ENCODE results near the gene SPG11. TPM values are rescaled to one million over a fixed set of nuclear protein-coding genes. Genes with fewer than 3 reads are reported as not detected.

The SPG11 gene
- total and polyA plus RNA-seq, 9 of the 15 experiments (the other 6 are each of a cell fraction or from before 2014, with no cell fraction given), result 23.3 to 71.2 (median 45.6) TPM

GRCh38 chr15:44711743-44712345, 48.4 kb upstream of the SPG11 start (continued):
- no peak for TF ChIP-seq AFF1 (IDR thresholded peaks at IDR 0.05; ENCODE audit: low read depth in 1 of 2, partially characterized antibody in 2 of 2)
- no peak for TF ChIP-seq NCOA2 (IDR thresholded peaks at IDR 0.05; ENCODE audit: partially characterized antibody in 2 of 2)
- 0 out of 2 replicates have a peak, but pooled peaks have one; percentile 75 for TF ChIP-seq ZNF282 (CRISPR knock-in tag; IDR thresholded peaks at IDR 0.05)
- no peak for TF ChIP-seq ZNF77 (CRISPR knock-in tag; IDR thresholded peaks at IDR 0.05)
- no peak for TF ChIP-seq ZNF197 (CRISPR knock-in tag; IDR thresholded peaks at IDR 0.05; ENCODE audit: low read depth)
- no peak for TF ChIP-seq RCOR1 (IDR thresholded peaks at IDR 0.05; ENCODE audit: borderline replicate concordance in 1 of 2, low read depth in 2 of 2, low read length in 2 of 2)
- no peak for TF ChIP-seq SETDB1 (IDR thresholded peaks at IDR 0.05; ENCODE audit: low read length)
- TF ChIP-seq SRSF3 (IDR thresholded peaks at IDR 0.05; ENCODE audit: insufficient read depth, low read length), result 0 out of 2 replicates have a peak, but pooled peaks have one; percentile 65
- no peak for TF ChIP-seq ARID3B (CRISPR knock-in tag; IDR thresholded peaks at IDR 0.05; ENCODE audit: borderline replicate concordance)
- TF ChIP-seq KLF6 (CRISPR knock-in tag; IDR thresholded peaks at IDR 0.05; ENCODE audit: borderline replicate concordance), result no peak
- TF ChIP-seq, protein P1, sequence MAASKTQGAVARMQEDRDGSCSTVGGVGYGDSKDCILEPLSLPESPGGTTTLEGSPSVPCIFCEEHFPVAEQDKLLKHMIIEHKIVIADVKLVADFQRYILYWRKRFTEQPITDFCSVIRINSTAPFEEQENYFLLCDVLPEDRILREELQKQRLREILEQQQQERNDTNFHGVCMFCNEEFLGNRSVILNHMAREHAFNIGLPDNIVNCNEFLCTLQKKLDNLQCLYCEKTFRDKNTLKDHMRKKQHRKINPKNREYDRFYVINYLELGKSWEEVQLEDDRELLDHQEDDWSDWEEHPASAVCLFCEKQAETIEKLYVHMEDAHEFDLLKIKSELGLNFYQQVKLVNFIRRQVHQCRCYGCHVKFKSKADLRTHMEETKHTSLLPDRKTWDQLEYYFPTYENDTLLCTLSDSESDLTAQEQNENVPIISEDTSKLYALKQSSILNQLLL (CRISPR knock-in tag; IDR thresholded peaks at IDR 0.05; ENCODE audit: borderline replicate concordance), result no peak
- TF ChIP-seq SRSF1 (IDR thresholded peaks at IDR 0.05; ENCODE audit: low read depth, low read length), result no peak
- no peak for TF ChIP-seq CXXC5 (CRISPR knock-in tag; IDR thresholded peaks at IDR 0.05)
- 0 out of 2 replicates have a peak, but pooled peaks have one; percentile 4 for TF ChIP-seq ZFPM2 (CRISPR knock-in tag; IDR thresholded peaks at IDR 0.05)
- TF ChIP-seq ZNF224 (CRISPR knock-in tag; IDR thresholded peaks at IDR 0.05), result no peak
- no peak for TF ChIP-seq COPS2 (conservative IDR thresholded peaks at IDR 0.05)
- no peak for TF ChIP-seq HCFC1 (IDR thresholded peaks at IDR 0.05; ENCODE audit: low read depth, low read length)
- TF ChIP-seq HDGF (IDR thresholded peaks at IDR 0.05), result no peak
- no peak for TF ChIP-seq KLF1 (tag; IDR thresholded peaks at IDR 0.05)
- no peak for TF ChIP-seq KDM4B (IDR thresholded peaks at IDR 0.05; ENCODE audit: borderline replicate concordance in 2 of 2, low read depth in 1 of 2)
- no peak for TF ChIP-seq ZNF239 (CRISPR knock-in tag; IDR thresholded peaks at IDR 0.05)
- TF ChIP-seq ASH1L (IDR thresholded peaks at IDR 0.05; ENCODE audit: borderline replicate concordance, low read depth, partially characterized antibody), result no peak
- no peak for TF ChIP-seq GATA2 (CRISPR knock-in tag; IDR thresholded peaks at IDR 0.05)

All from K562 (cell line).